DMS79 treated with DMSO at 0.1 percent for 48 hours (cell line): ENCODE results near the gene CDHR2.
"Not testable (repeated sequence)": the region's sequence is repeated elsewhere in the genome, so short reads cannot be mapped to it uniquely, and the experiment has no call there.

ENCODE experiments used
- DNase-seq: peaks from one replicate; lab custom pipeline; 2025; lab: John Stamatoyannopoulos, UW

CDHR2 gene

GRCh38 chr5:176596689-176597416 is 47.7 kb downstream of the CDHR2 start:
- no peak for DNase-seq

DNA sequence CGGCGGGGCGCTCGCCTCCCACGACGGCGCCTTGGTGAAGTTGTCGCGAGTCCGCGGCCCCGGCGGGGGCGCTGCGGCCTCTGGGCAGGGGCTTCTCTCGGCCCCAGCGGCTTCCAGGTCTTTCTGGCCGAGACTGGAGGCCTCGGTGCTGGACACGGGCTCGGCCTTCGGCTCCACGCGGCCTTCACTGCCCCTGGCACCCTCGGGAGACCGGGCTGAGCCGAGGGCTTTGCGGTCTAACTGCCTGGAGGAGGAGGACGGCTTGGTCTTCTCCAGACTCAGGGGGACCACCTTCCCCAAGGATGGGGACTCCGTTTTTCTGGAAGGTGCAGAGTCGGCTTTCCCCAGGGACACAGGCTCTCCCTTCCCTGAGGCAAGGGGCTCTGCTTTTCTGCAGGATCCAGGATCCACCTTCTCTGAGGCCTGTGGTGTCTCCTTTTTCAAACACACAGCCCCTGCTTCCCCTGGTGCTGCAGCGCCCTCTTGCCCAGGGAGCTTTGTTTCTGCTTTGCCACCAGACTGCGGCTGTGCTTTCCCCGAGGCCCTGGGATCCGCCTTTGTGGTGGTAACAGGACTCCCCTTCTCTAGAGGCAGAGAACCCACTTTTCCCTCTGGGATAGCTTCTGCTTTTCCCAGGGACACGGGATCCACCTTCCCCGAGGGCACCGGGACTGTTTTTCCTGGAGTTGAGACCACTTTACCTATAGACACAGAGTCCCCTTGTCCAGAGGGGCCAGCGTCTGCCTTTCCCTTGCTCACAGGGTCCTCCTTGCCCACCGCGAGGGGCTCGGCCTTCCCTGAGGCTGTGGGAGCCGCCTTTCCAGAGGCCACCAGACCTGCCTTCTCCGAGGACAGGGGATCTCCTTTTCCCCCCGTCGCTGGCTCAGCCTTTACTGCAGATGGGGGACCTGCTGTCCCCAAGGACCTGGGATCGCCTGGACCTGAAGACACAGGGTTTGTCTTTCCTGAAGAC is 48.6 kb downstream of the CDHR2 start:
- DNase-seq = no peak

GRCh38 chr5:176599749-176600430 is 50.7 kb downstream of the CDHR2 start:
- DNase-seq = not testable (repeated sequence)

- no peak for DNase-seq
Measured at GRCh38 chr5:176601901-176602482, 52.9 kb downstream of the CDHR2 start.

DNA sequence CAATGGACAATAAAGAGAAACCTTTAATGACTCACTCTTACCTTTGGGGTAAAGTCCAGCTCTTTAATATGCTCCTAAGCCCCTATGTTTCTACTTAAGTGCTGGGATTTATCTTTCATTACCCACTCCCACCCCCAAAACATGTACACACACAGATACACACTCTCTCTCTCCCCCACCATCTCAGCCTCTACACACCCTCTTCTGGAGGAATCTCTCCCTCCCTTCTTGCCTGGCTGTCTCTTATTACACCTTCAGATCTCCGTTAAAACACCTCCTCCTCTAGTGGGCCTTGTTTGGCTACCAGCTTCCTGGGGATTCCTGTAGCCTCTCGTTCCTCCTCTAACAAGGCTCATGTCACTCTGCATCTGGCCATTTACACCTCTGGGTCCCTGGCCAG is 53.9 kb downstream of the CDHR2 start:
- DNase-seq = no peak

DNA sequence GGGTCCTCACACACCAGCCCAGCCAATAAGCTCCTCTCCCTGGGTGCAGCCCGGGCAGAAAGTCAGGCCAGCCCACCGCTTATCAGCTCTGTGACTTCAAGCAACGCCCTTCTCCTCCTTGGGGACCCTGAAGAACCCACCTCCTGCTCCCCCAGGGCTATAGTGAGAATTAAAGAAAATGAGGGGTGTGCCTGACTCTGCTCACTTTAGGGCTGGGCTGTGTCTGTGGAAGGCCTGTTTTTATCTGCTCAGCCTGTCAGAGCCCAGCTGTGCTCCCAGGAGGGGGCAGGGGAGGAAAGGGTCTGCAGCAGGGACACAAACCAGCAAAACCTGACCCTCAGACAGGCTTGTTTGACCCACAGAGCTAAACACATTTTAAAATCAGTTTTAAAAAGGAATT is 56.9 kb downstream of the CDHR2 start:
- no peak for DNase-seq

GRCh38 chr5:176606875-176607274 is 57.7 kb downstream of the CDHR2 start:
- DNase-seq = no peak

- DNase-seq = no peak
Measured at GRCh38 chr5:176608142-176608705, 59.1 kb downstream of the CDHR2 start.

DNA sequence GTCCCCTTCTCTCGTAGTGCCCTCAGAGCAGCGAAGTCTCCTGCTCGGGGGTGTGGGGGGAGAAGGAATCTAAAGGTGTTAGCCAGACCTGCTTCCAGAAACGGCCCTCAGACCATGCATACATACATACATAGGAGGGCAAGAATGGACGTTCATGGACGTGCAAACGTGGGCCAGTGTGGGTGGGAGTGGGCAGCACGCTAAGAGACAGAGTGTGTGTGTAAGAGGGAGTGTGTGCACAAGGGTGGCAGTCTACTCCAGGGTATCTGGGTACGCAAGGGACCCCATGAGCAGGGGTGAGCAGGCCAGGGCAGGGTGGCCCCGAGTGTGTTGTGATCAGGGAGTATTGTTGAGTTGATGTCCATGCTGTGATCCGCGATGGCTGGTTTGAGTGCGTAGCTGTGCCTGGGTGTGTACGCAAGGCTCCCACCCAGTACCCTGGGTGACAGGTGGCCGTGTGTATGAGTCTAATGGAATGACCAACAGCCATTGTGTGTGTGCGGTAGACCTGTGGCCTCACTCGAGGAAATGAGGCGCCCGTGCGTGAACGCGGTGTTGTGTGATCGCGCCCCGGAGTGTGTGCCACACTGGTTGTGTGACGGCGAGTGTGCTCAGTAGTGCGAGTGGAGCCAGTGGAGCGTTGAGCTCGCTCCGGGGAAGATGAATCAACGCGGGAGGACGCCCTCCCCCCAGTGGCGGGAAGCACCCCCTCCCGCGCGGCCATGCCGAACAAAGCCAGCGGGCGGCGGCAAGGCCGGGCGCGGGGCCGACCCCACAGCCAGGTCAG is 60.0 kb downstream of the CDHR2 start:
- DNase-seq = no peak

DNA sequence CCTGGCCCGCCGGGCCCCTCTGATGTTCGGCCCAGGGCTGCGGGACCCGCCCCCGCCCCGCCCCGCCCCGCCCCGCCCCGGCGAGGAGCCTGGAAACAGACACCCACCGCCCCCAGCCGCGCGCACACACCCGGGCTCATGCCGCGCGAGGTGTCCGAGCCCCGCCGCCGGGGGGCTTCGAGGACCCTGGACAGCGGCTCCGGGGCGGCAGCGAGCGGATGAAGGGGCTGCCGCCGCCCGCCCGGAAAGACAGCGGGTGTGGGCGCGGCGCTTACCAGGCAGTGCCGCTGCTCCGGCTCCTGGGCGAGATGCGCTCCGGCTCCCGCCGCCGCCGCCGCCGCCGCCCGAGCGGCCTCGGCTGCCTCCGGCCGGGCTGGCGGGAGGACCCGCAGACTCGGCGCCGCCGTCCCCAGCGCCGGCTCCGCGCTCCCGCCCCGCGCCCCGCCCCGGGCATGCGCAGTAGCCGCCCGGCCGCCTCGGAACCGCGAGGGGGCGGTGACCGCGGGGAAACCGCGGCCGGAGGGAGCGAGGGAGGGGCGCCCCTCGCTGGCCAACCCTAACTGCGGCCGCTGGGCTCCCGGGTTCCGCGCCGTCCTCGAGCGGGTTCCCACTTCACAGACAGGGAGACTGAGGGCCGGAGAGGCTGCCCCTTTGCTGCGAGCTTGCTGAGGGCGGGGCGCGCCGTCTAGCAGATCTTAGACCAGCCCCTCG is 60.7 kb downstream of the CDHR2 start, which contains the start of gene GPRIN1:
Gene GPRIN1 (minus strand): TSS at position 433 of the 711 bp plus-strand sequence. CDS start 10,322 bp downstream, outside the sequence.
- DNase-seq = peak; percentile 15

GRCh38 chr5:176610435-176610773 is 61.3 kb downstream of the CDHR2 start:
- no peak for DNase-seq

DNA sequence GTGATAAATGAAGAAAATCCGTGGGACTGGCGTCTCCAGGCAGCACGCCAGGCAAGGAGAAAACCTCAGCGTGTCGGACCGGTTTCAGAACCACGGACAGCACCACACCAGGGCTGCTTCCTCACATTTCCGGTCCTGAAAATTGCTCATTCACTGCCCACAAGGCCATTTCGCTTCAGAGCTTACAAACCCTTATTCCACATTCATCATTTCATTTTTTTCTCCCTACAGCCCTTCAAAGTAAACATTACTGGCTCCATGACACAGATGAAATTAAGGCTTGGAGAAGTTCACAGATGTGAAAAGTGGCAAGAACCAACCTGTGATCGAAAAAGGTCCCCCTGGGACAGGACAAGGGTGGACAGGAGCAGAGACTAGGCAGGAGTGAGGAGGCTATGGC is 62.3 kb downstream of the CDHR2 start:
- DNase-seq = no peak

DNA sequence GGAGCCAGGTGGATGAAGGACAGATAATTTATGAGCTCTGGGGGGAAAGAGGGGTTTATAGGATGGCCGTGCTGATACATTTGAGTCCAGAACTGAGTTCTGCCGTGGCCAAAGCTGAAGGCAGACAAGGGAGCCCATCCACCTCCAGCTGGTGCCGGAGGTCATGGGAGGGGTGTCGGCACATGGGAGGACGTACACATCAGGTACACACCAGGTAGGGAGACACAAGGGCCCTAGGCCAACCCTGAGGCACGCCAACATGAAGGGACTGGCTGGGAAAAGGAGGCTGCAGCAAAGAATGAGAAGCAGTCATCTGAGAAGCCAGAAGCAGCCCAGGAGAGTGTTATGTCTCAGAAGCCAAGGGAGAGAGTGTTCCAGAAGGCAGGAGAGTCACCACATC is 62.9 kb downstream of the CDHR2 start:
- no peak for DNase-seq

DNA sequence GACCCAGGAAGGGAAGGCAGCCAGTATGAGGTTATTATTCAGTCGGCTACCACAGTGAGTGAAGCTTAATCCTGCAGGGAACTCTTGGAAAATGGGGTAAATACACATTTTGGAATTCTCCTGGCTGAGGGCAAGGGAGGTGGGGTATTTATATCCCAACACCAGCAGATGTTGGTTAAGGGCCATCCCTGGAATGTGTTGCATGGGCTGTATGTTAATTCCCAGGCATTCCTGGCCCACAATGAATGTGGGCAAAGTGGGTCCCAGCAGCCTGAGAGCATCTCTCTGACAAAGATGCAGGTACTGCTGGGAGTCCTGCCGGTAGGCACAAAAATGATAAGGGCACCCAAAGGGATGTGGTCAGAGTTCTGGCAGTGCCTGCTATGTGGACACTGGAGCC is 63.7 kb downstream of the CDHR2 start:
- DNase-seq = no peak

DNA sequence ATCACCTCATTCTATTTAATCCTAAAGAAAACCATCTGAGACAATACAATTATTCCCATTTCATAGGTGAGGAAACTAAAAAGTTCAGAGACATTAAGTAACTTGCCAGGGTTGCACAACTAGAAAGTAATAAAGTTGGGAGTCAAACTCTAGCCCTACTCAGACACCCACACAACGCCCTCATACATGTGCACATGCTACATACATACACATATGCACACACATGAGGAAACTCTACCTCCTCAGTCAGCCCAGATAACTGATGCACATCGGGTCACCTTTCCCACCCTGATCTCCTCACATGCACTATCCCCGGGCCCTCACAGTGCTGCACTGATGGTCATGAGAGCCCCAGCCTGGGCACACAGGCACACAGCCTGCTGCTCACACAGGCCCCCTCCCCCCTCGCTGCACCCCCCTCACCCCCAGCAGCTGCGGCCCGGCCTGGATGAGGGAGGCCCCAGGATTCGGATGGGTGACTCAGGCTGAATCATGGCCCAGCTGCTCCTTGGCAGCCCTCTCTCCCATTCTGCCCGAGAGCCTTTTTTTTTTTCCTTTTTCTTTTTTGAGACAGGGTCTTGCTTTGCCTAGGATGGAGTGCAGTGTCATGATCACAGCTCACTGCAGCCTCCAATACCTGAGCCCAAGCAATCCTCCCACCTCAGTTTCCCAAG is 65.8 kb downstream of the CDHR2 start:
- no peak for DNase-seq

GRCh38 chr5:176616511-176616910 is 67.4 kb downstream of the CDHR2 start:
- no peak for DNase-seq

GRCh38 chr5:176618783-176619182 is 69.6 kb downstream of the CDHR2 start:
- no peak for DNase-seq

DNA sequence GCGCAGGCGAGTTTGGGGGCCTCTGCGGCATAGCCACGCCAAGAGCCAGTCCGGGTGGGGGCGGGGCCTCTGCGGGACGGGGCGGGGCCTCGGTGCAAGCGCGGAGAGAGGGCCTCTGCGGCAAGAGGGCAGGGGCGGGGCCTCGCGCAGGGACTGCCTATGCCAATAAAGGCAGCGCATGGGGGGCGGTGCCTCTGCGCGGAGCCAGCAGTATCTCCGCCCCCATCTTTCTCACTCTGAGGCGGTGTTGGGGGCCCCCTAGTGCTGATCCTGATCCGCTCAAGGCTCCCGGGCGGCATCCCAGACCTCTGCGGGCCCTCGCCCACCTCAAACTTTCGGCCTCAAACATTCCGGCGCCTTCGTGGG is 70.0 kb downstream of the CDHR2 start:
- peak; percentile 28 for DNase-seq

- DNase-seq = no peak
Measured at GRCh38 chr5:176619569-176620332, 70.6 kb downstream of the CDHR2 start.
